HG02884 (cell line): ENCODE results near the gene SETD3.

Source experiments
- ATAC-seq: cut with Tn5 transposase; IDR thresholded peaks from one replicate; pipeline ENCODE4 v1.9.1; 2021; ENCODE audit warnings: mild to moderate bottlenecking, moderate library complexity; ENCODE audit not compliant: unreplicated experiment

Gene SETD3

GRCh38 chr14:99401211-99401610, 79.4 kb downstream of the SETD3 start:
- ATAC-seq: no peak

GRCh38 chr14:99397698-99398097, 83.0 kb downstream of the SETD3 start:
- no peak for ATAC-seq

GRCh38 chr14:99395909-99396530, 84.6 kb downstream of the SETD3 start:
- no peak for ATAC-seq

DNA sequence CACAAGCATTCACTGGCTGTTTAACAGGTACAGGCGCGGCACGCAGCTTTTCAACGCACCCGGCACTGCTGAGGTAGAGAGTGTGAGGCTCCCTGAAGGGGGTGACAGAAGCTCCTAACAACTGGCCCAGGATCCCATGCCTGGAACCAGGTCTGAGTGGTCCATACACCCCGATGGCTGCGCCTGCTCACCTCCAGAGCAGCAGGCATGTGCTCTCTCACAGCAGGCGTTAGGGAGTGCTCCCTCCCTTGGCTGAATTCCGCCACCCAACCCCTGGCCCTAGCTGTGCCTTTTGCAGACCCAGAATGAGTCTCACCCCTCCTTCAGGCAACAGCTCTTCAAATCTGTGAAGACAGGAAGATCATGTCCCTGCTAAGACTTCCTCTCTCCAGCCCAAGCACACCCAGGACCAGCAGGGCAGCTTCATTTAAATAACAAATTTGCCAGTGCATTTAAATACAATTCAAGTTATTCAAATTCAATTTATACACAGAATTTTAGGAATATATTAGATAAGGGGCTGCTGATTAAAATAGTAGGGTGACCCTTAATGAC, 86.0 kb downstream of the SETD3 start:
- no peak for ATAC-seq

- peak; percentile 71 for ATAC-seq
These were observed 87.5 kb downstream of the SETD3 start for GRCh38 chr14:99393059-99393655.

DNA sequence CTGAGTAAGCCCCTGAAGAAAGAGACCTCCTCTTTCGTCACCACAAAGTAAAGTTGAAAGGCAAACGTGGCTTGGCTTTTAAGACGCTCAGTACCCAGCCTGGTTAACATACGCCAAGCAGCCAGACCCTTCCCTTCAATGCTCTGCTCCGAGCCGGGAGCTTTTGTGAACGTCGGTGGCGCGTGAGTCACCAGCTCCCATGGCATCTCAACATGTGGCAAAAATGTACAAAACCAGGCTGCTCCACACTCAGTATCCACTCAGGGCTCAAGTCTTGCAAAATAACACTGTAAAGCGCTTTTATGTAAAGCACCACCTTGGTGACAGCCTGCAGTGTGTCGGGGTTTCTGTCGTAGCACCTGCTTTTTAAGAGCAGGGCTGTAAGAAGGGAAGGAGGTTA, 89.0 kb downstream of the SETD3 start:
- no peak for ATAC-seq

DNA sequence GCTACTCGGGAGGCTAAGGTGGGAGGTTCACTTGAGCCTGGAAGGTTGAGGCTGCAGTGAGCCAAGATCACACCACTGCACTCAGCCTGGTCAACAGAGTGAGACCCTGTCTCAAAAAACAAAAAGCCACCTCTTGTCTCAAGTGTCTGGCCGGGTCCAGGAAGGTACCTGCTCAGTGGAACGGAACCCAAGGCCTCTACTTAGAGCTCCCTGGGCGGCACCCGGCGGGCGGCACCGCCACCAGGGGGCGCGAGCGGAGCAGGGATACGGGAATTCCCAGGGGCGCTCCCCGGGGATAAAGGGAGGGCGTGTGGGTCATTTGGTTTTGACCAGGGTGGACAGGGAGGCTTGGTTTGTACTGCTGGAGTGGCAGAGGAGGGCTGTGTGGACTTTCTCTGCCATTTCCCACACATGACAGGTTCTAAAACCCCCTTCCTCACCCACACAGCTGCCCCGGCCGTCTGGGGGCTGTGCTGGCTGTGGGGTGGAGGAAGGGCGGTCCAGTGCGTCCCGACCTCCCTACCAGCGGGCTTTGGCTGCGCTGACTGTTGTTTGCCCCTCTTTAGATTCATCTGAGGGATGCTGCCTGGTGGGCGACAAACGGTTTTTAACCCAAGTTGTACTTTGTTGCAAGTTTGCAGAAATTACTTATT, 91.4 kb downstream of the SETD3 start:
- ATAC-seq: no peak

DNA sequence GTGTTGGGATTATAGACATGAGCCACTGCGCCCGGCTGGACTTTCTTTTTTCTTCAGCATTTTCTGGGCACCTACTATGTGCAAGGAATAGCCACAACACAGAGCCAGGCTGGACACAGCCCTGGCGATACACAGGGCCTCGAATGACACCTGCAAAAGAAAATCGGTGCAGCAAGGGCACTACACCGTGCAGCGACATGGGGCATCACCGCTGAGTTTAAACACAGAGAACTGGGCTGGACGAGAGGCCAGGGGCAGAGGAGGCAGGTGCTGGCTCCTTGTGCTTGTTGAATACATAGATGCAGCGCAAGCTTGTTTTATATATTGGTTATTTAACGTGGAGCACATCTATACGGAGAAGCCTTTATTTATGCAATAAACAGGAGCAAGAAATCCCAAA, 92.4 kb downstream of the SETD3 start:
- ATAC-seq: no peak

GRCh38 chr14:99387880-99388279, 92.8 kb downstream of the SETD3 start:
- ATAC-seq: no peak

DNA sequence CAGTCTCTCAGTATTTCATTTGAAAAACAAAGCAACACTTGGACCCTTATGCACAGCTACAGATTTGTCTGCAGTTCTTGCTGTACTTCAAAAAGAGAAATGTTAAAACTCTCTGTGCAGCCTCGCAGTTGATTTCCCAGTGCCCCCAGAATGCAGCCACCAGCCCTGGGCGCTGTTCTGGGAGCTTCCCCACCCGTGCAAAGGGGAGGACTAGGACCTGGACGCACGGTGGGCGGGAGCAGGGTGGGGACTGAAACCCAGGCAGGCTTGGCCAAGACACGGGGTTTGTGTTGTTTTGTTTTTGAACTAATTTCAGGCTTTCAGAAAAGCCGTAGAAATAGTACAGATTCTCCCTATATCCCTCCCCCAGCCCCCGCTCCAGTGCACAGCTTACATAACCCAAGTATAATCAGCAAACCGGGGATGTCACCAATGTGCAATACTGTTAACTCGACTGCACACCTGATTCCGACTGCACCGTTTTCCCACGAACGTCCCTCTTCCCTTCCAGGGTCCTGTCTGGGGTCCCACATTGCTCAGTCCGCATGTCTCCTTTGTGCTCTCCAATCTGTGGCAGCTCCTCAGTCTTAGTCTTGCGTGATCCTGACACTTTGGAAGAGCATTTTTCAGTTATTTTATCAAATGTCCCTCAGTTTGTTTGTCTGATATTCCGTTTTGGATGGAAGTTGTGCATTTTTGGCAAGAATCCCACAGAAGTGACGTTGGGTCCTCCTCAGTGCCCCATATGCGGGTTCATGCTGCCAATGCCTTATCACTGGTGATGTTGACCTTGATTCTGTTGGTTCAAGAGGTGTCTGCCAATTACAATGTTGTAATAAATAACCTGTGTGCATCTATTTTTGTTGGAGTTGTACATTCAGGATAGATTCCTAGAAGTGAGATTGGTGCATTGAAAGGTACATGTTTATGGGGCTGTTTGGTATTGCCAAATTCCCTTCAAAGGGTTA, 95.9 kb downstream of the SETD3 start:
- no peak for ATAC-seq

GRCh38 chr14:99383472-99384449, 96.9 kb downstream of the SETD3 start:
- ATAC-seq: no peak

GRCh38 chr14:99382781-99383471, 97.7 kb downstream of the SETD3 start:
- ATAC-seq: no peak

- ATAC-seq: no peak
These were observed 98.6 kb downstream of the SETD3 start for GRCh38 chr14:99382071-99382470.

DNA sequence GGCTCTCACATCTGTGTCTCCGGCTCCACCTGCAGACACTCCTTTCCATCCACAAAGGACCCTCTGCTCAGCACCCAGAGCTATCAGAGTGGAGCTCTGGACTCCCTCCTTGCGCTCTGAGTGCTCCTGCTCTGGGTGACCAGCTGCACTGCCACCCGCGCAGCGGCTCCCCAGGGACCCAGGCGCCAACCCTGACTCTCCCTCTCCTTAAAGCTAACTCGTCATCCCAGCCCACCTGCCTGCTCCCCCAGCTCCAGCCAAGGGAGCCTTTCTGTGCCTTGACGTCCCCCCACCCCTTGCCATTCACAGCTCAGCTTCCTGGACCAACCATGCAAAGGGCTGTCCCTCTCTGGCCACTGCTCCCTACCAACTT, 99.0 kb downstream of the SETD3 start:
- ATAC-seq: no peak

- ATAC-seq: no peak
These were observed 99.5 kb downstream of the SETD3 start for GRCh38 chr14:99380991-99381687.

GRCh38 chr14:99380402-99380801, 100.3 kb downstream of the SETD3 start:
- ATAC-seq: no peak

DNA sequence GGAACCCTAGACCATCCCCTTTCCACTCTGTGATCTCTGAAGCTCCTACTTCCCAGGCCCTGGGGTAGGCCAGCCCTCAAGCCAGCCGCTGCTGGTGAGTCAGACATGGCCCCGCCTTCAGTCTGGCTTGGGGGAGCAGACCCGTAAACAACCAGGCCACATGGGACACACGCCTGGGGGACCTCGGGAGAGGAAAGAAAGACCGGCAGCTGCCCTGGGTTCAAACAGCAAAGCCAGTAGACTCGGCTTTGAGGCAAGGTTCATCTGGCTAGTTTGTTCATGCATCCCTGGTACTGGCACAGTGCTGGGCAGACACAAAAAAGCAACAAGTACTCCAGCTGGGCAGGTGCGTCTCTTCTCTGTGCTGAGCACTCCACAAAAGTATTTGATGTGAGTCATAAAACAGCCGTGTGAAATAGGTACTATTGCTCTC, 101.9 kb downstream of the SETD3 start:
- ATAC-seq: no peak

DNA sequence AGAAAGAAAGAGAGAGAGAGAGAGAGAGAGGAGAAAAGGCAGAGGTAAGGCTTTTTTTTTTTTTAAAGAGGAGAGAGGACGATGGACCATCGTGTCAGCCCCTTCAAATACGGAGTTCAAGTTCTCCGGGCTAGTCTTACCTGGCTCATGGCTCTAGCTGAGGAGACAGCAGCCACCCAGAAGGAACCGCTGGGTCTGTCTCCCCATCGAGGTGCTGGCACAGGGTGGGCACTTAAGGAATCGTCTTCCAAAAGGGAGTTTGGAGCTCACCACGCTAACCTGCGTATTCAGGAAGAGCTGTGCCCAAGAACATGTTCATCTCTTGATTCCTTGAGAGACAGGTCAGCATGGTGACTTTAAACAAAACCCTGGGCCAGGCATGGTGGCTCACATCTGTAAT, 102.7 kb downstream of the SETD3 start:
- no peak for ATAC-seq

DNA sequence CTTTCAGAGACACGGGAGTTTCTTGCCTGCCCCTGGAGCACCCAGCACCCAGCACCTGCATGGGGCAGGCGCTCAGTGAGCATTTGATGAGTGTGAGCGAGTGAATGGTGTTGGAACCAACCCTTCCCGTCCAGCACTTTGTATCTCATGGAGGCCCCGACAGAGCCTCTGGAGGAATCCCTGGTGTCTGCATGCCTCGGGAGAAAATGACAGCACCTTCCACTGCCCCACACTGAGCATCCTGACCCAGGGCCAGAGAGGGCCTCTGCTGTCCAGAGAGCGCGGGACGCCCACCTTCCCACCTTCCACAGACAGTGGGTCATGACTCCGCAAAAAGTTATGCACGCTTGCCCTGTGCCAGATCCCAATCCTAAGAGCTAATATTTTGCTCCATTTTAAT, 105.7 kb downstream of the SETD3 start:
- no peak for ATAC-seq
